GM23338 (cell line): ENCODE results near the gene CD83. TPM values are rescaled to one million over a fixed set of nuclear protein-coding genes. Genes with fewer than 3 reads are reported as not detected.

Experiments
- ATAC-seq: fragments of 200-7000 bp; cut with Tn5 transposase; 3 replicates; pipeline ENCODE4 v1.9.1; 2020
- DNase-seq: peaks from one replicate; pipeline ENCODE4 v3.0.0-alpha.2; 2015; ENCODE audit warnings: low spot score
- H2AFZ ChIP-seq: fragments of 200-600 bp; sonication (generic); 2 replicates; pipeline ENCODE4 v1.8.0; 2016; ENCODE audit warnings: antibody characterized with exemption, mild to moderate bottlenecking, moderate library complexity
- H3F3A ChIP-seq: fragments of 200-600 bp; sonication (generic); replicated peaks from 2 replicates; pipeline ENCODE4 v1.8.0; 2017; ENCODE audit warnings: antibody characterized with exemption, mixed run types, low read depth
- H3K27ac ChIP-seq: fragments of 200-600 bp; sonication (generic); 2 replicates; pipeline ENCODE4 v1.6.1; 2016; ENCODE audit warnings: low read depth
- H3K27me3 ChIP-seq: fragments of 200-600 bp; sonication (generic); 2 replicates; pipeline ENCODE4 v1.8.0; 2016; ENCODE audit warnings: mild to moderate bottlenecking, mixed run types, moderate library complexity; ENCODE audit not compliant: insufficient read depth
- H3K36me3 ChIP-seq: fragments of 200-600 bp; sonication (generic); 2 replicates; pipeline ENCODE4 v1.8.0; 2016; ENCODE audit warnings: mild to moderate bottlenecking; ENCODE audit not compliant: insufficient read depth
- H3K4me1 ChIP-seq: fragments of 200-600 bp; sonication (generic); 2 replicates; pipeline ENCODE4 v1.8.0; 2016; ENCODE audit warnings: mild to moderate bottlenecking, moderate library complexity; ENCODE audit not compliant: insufficient read depth
- H3K4me2 ChIP-seq: fragments of 200-600 bp; sonication (generic); 2 replicates; pipeline ENCODE4 v1.7.1; 2017; ENCODE audit warnings: mixed run types
- H3K4me3 ChIP-seq: fragments of 200-600 bp; sonication (generic); 2 replicates; pipeline ENCODE4 v1.6.1; 2016; ENCODE audit warnings: mixed run types
- H3K79me2 ChIP-seq: fragments of 200-600 bp; sonication (generic); replicated peaks from 2 replicates; pipeline ENCODE4 v1.8.0; 2017; ENCODE audit warnings: mild to moderate bottlenecking; ENCODE audit not compliant: insufficient read depth
- H3K9me2 ChIP-seq: fragments of 200-600 bp; sonication (generic); 2 replicates; pipeline ENCODE4 v1.8.0; 2017; ENCODE audit not compliant: insufficient read depth
- H4K20me1 ChIP-seq: fragments of 200-600 bp; sonication (generic); replicated peaks from 2 replicates; pipeline ENCODE4 v1.8.0; 2017; ENCODE audit warnings: mild to moderate bottlenecking; ENCODE audit not compliant: insufficient read depth
- H3K27ac Mint-ChIP-seq: 2 replicates; pipeline ENCODE4 v1.8.0; 2020; ENCODE audit warnings: inconsistent platforms, mild to moderate bottlenecking, moderate library complexity, mixed read lengths
- H3K27me3 Mint-ChIP-seq: 3 replicates; pipeline ENCODE4 v1.8.0; 2022; ENCODE audit warnings: low read depth, mild to moderate bottlenecking, moderate library complexity, mixed read lengths, inconsistent platforms; ENCODE audit not compliant: insufficient read depth, poor library complexity
- H3K36me3 Mint-ChIP-seq: 3 replicates; pipeline ENCODE4 v1.8.0; 2021; ENCODE audit warnings: low read depth, mild to moderate bottlenecking, inconsistent platforms, moderate library complexity, mixed read lengths
- H3K4me1 Mint-ChIP-seq: 3 replicates; pipeline ENCODE4 v1.8.0; 2020; ENCODE audit warnings: mild to moderate bottlenecking, inconsistent platforms, mixed read lengths
- H3K4me3 Mint-ChIP-seq: 3 replicates; pipeline ENCODE4 v1.8.0; 2021; ENCODE audit warnings: moderate library complexity, mild to moderate bottlenecking, inconsistent platforms, mixed read lengths
- H3K9me3 Mint-ChIP-seq: 3 replicates; pipeline ENCODE4 v1.8.0; 2020; ENCODE audit warnings: moderate library complexity, mild to moderate bottlenecking, inconsistent platforms, mixed read lengths
- EZH2 ChIP-seq: fragments of 200-600 bp; sonication (generic); IDR thresholded peaks from one replicate; pipeline ENCODE4 v1.8.0; 2017; ENCODE audit warnings: antibody characterized with exemption, mild to moderate bottlenecking, low read depth; ENCODE audit not compliant: unreplicated experiment
- POLR2AphosphoS5 ChIP-seq: IDR thresholded peaks from 2 replicates; pipeline ENCODE4 v1.6.1; 2016; ENCODE audit warnings: antibody characterized with exemption, low read depth
- ZNF114 ChIP-seq: fragments of 250-450 bp; sonication (Bioruptor Pico); IDR thresholded peaks from 2 replicates; pipeline ENCODE4 v1.5.0; 2020; ENCODE audit warnings: mild to moderate bottlenecking, moderate library complexity
- polyA plus RNA-seq: library from polyadenylated mRNA; unstranded; fragments of >200 nt; fragmentation: Nextera tagmentation; extraction: Ambion mirVana; gene quantifications from 2 replicates; pipeline ENCODE4 v1.2.1, GENCODE V29; 2016
- total RNA-seq: library from RNA; depleted of rRNA; stranded (reverse); fragments of >200 nt; shearing (Covaris generic); gene quantifications from 2 replicates; pipeline ENCODE4 v1.2.3, GENCODE V29; 2014
- TF ChIP-seq, protein P1 (sequence below): IDR thresholded peaks from 2 replicates; pipeline ENCODE4 v1.6.1; 2016; ENCODE audit warnings: antibody characterized with exemption
- TF ChIP-seq, protein P2 (sequence below): IDR thresholded peaks from one replicate; pipeline ENCODE4 v1.6.1; 2018; ENCODE audit warnings: antibody characterized with exemption; ENCODE audit not compliant: unreplicated experiment

Gene CD83
- total and polyA plus RNA-seq, 2 experiments from 2014 or later, result 8.1 to 13.2 TPM

GRCh38 chr6:14127611-14128010 lies 10.0 kb downstream of the CD83 start:
- Mint-ChIP-seq H3K36me3 (no peaks in the 10 kb centered on the region), H3K4me1 (peaks cover 28% of the 10 kb centered on the region), H3K27ac (no peak overlapping the region), H3K4me3 (no peak overlapping the region), H3K9me3 (no peaks in the 10 kb centered on the region), H3K27me3 (peaks cover 1% of the 10 kb centered on the region)
- Histone ChIP-seq H3K79me2 (0 out of 2 replicates have a peak, but pooled peaks cover 5% of the 10 kb centered on the region), H2AFZ (no peak overlapping the region), H3K4me2 (peak overlapping the region; percentile 60), H3K4me1 (peaks cover 30% of the 10 kb centered on the region), H3F3A (no peaks in the 10 kb centered on the region), H3K36me3 (no peaks in the 10 kb centered on the region), H3K27ac (no peak overlapping the region), H3K9me2 (no peaks in the 10 kb centered on the region), H3K4me3 (no peak overlapping the region), H4K20me1 (no peaks in the 10 kb centered on the region), H3K27me3 (no peaks in the 10 kb centered on the region)
- TF ChIP-seq, protein P1, sequence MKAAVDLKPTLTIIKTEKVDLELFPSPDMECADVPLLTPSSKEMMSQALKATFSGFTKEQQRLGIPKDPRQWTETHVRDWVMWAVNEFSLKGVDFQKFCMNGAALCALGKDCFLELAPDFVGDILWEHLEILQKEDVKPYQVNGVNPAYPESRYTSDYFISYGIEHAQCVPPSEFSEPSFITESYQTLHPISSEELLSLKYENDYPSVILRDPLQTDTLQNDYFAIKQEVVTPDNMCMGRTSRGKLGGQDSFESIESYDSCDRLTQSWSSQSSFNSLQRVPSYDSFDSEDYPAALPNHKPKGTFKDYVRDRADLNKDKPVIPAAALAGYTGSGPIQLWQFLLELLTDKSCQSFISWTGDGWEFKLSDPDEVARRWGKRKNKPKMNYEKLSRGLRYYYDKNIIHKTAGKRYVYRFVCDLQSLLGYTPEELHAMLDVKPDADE, result no peak
- TF ChIP-seq ZNF114 (CRISPR knock-in tag), result no peak
- DNase-seq (no peak), ATAC-seq (no peak)

DNA sequence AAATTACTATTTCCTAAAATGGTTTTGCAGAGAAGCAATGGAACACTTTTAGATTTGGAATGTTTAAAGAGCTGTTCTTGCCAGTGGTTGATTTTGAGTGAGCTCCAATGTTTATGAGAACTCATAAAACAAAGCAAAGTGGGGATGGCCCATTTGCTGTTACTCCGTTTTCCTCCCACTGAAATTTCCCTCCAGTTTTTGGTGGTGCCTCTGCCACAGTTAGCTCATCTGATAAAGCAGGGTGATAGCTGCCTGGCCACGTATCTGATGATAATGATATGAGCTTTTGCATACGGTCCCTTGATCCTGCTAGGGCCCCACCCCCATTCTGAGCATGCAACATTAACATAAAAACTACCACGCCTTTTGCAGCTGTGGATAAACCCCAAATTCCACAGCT lies 10.4 kb downstream of the CD83 start:
- peaks cover 30% of the 10 kb centered on the region for H3K4me1 ChIP-seq
- H3K4me1 Mint-ChIP-seq, result peaks cover 28% of the 10 kb centered on the region
- H3K4me3 ChIP-seq, result peak overlapping the region; percentile 27; the same call in 1 of the 2 replicates
- H4K20me1 ChIP-seq, result no peaks in the 10 kb centered on the region
- ATAC-seq, result no peak
- H3K4me3 Mint-ChIP-seq, result no peak overlapping the region
- H3K4me2 ChIP-seq, result peak overlapping the region; percentile 60
- H3K79me2 ChIP-seq, result 0 out of 2 replicates have a peak, but pooled peaks cover 5% of the 10 kb centered on the region
- TF ChIP-seq, protein P2, sequence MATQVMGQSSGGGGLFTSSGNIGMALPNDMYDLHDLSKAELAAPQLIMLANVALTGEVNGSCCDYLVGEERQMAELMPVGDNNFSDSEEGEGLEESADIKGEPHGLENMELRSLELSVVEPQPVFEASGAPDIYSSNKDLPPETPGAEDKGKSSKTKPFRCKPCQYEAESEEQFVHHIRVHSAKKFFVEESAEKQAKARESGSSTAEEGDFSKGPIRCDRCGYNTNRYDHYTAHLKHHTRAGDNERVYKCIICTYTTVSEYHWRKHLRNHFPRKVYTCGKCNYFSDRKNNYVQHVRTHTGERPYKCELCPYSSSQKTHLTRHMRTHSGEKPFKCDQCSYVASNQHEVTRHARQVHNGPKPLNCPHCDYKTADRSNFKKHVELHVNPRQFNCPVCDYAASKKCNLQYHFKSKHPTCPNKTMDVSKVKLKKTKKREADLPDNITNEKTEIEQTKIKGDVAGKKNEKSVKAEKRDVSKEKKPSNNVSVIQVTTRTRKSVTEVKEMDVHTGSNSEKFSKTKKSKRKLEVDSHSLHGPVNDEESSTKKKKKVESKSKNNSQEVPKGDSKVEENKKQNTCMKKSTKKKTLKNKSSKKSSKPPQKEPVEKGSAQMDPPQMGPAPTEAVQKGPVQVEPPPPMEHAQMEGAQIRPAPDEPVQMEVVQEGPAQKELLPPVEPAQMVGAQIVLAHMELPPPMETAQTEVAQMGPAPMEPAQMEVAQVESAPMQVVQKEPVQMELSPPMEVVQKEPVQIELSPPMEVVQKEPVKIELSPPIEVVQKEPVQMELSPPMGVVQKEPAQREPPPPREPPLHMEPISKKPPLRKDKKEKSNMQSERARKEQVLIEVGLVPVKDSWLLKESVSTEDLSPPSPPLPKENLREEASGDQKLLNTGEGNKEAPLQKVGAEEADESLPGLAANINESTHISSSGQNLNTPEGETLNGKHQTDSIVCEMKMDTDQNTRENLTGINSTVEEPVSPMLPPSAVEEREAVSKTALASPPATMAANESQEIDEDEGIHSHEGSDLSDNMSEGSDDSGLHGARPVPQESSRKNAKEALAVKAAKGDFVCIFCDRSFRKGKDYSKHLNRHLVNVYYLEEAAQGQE, result no peak
- TF ChIP-seq ZNF114 (CRISPR knock-in tag) (no peak), EZH2 (no peak), POLR2AphosphoS5 (no peak)
- H3K36me3 ChIP-seq, result no peaks in the 10 kb centered on the region
- no peak overlapping the region for H3K27ac ChIP-seq
- H3K9me3 Mint-ChIP-seq, result no peaks in the 10 kb centered on the region
- peaks cover 1% of the 10 kb centered on the region for H3K27me3 Mint-ChIP-seq
- H2AFZ ChIP-seq, result no peak overlapping the region
- no peak for DNase-seq
- no peaks in the 10 kb centered on the region for H3K36me3 Mint-ChIP-seq
- H3K9me2 ChIP-seq, result no peaks in the 10 kb centered on the region
- H3K27ac Mint-ChIP-seq, result 0 out of 2 replicates have a peak overlapping the region, but pooled peaks have one; percentile 45
- H3F3A ChIP-seq, result no peaks in the 10 kb centered on the region
- no peaks in the 10 kb centered on the region for H3K27me3 ChIP-seq
